HPDE6-E6E7 (cell line): Measurements from ENCODE around the gene ANKRD11.

Source experiments
- DNase-seq: peaks from one replicate; pipeline ENCODE4 v3.0.0; 2011; ENCODE audit warnings: missing footprints; ENCODE audit errors: extremely low spot score

ANKRD11 gene

GRCh38 chr16:89490439-89491237, at the start of gene ANKRD11:
TSS of gene ANKRD11 (minus strand) at chr16:89490561. CDS start at chr16:89317019, 173,542 bp downstream.
- DNase-seq: peak; percentile 100

- no peak for DNase-seq
These were observed 47.9 kb upstream of the ANKRD11 start for GRCh38 chr16:89538286-89538685.

GRCh38 chr16:89537549-89537925, 47.2 kb upstream of the ANKRD11 start:
- DNase-seq: no peak

- no peak for DNase-seq
These were observed 46.7 kb upstream of the ANKRD11 start for GRCh38 chr16:89536886-89537548.

GRCh38 chr16:89536371-89536770, 46.0 kb upstream of the ANKRD11 start:
- no peak for DNase-seq

- DNase-seq: no peak
These were observed 43.9 kb upstream of the ANKRD11 start for GRCh38 chr16:89534252-89534756.

GRCh38 chr16:89531821-89532526, 41.6 kb upstream of the ANKRD11 start:
- DNase-seq: no peak

- no peak for DNase-seq
These were observed 40.3 kb upstream of the ANKRD11 start for GRCh38 chr16:89530401-89531381.

GRCh38 chr16:89529097-89529496, 38.7 kb upstream of the ANKRD11 start:
- no peak for DNase-seq

- no peak for DNase-seq
These were observed 35.0 kb upstream of the ANKRD11 start for GRCh38 chr16:89525146-89525913.

GRCh38 chr16:89523680-89524344, 33.5 kb upstream of the ANKRD11 start:
- DNase-seq: no peak

- DNase-seq: no peak
These were observed 31.9 kb upstream of the ANKRD11 start for GRCh38 chr16:89522287-89522686.

GRCh38 chr16:89519881-89520280, 29.5 kb upstream of the ANKRD11 start:
- no peak for DNase-seq

GRCh38 chr16:89517128-89517527, 26.8 kb upstream of the ANKRD11 start:
- no peak for DNase-seq

GRCh38 chr16:89512453-89512852, 22.1 kb upstream of the ANKRD11 start:
- DNase-seq: no peak

- DNase-seq: no peak
These were observed 21.0 kb upstream of the ANKRD11 start for GRCh38 chr16:89511374-89511773.

- no peak for DNase-seq
These were observed 20.2 kb upstream of the ANKRD11 start for GRCh38 chr16:89510526-89510925.

- peak; percentile 95 for DNase-seq
These were observed 17.7 kb upstream of the ANKRD11 start, which contains the start of gene SPG7 for GRCh38 chr16:89507834-89508590. TSS of gene SPG7 (plus strand) at chr16:89508403. CDS start at chr16:89508418, 15 bp downstream.
